HG02678 (cell line): ENCODE measurements around the gene RAB20.
"Not testable (repeated sequence)": the region's sequence is repeated elsewhere in the genome, so short reads cannot be mapped to it uniquely, and the experiment has no call there.

Source experiments
- ATAC-seq: cut with Tn5 transposase; IDR thresholded peaks from one replicate; pipeline ENCODE4 v1.9.1; 2021; ENCODE audit warnings: mild to moderate bottlenecking, moderate library complexity; ENCODE audit not compliant: unreplicated experiment

RAB20 gene

DNA sequence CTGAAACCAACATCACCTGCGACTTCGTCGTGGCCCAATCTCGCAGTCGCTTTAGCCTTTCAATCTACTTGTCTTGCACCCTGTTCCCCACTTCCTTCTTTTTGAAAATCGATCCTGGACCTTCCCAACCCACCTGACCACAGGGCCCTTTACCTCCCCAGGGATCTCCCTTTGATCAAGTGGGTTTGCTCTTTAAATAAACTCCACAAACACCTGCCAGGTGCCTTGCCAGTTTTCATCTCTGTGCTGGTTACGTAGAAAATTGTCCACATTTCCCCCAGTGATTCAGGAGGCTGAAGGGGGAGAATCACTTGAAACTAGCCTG is 14.5 kb upstream of the RAB20 start:
- ATAC-seq: no peak

DNA sequence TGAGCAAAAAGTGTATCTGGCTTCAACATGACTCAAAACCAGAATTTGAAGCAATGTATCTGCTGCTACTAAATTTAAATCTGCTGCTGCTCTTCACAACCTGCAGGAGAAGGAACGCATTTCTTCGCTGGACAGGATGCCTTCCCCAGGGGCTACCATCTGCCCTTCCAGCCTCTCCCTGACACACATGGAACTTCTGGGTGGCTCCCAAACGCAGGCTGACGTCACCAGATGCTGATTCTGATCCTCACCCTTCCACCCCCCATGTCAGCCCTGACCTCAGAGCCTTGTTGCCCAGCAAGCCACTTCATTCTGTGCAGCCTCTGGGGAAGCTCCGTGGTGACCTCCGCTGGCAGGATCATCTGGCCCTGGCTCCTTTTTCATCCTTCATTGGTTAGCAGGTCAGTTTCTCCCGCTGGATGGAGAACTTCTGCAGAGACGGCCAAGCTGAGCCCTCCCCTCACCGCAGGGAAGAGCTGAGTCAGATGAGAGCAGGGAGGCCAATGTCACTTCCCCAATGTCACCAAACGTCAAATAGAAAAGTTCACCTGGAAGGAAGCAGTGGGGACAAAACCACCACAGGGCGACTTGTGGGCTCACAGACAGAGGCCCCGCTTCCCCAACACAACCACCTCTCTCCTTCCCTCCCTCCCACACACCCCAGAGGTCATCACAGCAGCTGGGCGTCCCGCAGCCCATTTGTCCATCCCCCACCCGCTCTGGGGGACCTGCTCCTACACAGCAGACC is 14.0 kb upstream of the RAB20 start:
- ATAC-seq: peak; percentile 77

DNA sequence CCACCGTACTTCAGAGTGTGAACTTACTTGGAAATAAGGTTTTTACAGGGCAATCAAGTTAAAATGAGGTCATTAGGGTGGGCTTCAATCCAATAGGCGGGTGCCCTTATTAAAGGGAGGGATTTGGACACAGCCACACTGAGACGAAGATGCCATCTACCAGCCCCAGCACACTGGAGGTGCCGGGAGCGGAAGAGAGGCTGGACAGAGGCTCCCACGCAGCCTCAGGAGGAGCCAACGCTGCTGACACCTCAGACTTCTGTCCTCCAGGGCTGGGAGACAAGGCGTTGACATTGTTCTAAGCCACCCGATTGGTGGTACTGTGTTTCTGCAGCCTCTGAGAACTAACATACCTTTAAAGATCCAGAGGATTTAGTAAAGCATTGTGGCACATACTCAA is 12.6 kb upstream of the RAB20 start:
- ATAC-seq: no peak

DNA sequence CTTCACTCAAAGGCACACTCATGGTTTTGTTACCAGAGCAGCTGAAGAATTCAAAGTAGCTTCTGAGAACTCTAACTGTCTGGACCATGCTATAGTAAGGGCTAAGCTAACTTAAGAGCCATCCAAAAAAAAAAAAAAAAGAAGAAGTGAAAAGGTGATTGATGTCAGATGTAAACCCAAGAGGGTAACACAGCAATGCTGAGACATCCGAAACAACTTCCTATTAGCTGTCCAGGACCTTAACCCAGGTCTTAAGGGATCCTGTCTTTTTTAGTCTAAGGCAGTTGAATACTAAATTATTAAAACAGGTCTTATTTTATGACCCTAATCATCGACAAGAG is 11.2 kb upstream of the RAB20 start:
- ATAC-seq: peak; percentile 70

DNA sequence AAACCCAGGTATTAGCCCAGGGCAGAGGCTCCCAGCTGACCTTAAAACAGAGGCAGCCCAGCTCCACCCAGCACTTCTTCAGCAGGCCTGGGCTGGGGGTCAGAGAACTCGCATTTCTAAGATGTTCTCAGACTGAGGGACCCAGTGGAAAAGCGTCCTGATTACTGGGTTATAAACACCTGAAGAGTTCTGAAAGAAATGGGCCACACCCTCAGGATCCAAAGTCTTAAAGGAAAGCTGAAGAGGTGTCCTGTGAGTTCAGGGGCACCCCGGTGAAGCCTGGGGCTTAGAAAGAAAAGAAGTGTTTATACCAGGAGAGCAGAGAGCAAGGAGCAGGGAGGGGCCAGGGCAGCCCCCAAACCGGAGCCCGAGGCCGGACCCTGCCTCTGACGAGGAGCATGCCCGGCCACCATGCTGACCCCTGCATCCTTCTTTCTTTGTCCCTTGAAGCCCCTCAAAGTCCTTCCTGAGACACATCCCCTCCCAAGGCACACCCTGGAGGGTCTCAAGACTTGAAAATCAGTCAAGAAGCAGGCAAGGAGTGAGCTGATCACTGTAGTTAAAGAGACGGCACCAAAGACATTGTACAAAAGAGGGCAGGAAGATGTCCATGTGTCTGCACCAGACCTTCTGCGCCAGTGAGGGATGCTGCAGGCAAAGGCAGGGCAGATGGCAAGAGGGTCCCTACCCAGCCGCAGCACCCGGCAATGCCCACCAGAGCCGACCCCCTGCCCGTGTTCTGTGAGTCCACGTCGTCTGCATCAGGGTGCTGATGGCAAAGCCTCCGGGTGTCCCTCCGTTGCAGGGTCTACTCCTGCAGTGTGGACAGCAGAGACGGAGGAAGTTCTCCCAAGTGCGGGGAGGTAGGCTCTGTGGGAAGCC is 10.6 kb upstream of the RAB20 start:
- no peak for ATAC-seq

DNA sequence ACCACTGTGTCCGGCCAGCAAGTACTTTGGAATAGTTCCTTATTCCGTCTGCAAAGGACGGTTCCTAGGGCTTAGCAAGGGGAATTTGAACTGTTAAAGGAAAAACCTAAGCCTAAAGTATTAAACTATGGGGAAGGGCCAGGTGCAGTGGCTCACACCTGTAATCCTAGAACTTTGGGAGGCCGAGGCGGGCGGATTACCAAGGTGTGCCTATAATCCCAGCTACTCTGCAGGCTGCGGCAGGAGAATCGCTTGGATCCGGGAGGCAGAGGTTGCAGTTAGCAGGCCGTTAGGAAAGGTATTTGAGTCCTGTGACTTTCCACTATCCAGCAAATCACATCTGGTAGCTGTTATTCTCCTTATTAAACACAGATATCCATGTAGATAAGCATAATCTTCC is 9.4 kb upstream of the RAB20 start:
- ATAC-seq: no peak

DNA sequence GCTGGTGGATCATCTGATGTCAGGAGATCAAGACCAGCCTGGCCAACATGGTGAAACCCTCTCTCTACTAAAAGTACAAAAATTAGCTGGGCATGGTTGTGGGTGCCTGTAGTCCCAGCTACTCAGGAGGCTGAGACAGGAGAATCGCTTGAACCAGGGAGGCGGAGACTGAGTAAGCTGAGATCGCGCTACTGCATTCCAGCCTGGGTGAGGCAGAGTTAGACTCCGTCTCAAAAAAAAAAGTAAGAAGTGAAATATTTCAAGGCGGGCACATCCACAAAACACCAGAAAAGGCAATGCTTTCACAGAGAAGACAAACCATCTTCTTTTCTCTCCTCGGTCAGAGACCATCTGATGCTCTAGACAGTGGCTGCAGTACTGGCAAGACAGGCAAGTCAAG is 8.4 kb upstream of the RAB20 start:
- not testable (repeated sequence) for ATAC-seq

DNA sequence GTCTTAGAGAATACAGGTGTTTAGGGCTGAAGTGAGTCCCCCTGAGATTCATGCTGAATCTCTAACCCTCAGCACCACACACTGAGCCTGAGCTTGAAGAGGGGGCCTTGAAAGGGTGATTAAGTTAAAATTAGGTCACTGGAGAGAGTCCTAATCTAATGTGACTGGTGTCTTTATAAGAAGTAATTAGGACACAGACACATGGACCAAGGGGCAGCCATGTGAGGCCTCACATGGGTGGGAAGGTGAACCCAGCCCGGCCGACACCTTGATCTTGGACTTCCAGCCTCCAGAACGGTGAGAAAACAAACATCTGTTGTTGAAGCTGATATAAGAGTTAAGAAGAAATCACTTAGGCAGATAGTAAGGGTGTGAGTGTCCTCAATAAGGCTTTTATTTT is 7.1 kb upstream of the RAB20 start:
- ATAC-seq: no peak

DNA sequence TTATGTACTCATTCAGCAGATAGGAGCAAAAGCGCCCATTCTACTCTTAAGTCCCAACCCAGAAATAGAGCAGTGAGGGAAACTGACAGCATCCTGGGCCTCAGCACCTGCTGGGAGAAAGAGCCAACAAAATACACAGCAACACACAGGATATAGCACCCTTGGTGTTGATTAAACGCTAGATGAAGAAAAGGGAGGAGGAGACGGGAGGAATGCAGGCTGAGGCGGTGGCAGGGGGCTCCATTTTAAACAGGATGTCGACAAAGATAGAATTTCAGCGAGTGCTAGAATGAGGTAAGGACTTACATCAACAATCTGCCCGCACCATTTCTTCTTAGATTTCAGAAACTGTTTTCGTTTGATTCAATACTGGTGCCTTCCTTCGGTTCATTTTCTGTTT is 4.6 kb upstream of the RAB20 start:
- ATAC-seq: no peak

DNA sequence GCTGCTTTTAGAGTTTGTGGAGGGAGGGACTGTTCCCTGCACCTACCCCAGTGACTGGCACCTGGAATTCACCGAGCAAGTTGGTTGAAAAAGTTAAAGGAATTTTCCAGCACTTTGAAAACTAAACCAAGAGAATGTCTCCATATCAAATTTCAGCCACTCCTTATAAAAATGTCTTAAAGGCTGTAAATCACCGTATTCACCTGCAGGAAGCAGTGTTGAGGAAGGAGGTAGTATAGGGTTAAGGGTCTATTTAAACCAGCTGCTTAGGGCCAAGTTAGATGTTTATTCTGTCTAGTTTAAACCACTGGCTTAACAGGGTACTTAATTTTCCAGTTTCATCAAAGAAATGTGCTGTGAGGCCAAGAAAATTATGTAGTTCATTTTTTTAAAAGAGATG is 3.8 kb upstream of the RAB20 start:
- ATAC-seq: no peak

DNA sequence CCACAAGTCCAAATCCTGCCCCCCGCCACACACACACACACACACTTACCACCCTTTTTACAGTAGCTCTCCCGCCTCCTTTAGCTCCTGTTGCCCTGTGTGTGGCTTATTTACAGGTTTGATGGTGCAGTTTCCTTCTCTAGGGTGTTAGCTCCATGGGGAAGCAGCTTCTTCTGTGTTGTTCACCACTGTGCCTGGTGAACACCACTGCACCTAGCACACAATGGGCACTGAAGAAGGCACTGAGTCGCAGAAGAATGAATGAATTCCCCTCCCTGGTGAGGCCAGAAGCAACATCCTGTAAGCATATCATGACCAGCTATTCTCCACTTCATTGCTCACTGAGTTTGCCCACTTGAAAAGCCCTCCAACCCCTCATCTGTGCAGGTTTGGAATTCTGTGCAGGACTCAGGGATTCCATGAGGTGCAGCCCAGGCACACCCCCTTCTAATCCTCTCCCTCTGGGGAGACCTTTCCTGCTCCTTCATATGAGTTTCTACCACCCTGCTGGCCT is 3.0 kb upstream of the RAB20 start:
- ATAC-seq: no peak

DNA sequence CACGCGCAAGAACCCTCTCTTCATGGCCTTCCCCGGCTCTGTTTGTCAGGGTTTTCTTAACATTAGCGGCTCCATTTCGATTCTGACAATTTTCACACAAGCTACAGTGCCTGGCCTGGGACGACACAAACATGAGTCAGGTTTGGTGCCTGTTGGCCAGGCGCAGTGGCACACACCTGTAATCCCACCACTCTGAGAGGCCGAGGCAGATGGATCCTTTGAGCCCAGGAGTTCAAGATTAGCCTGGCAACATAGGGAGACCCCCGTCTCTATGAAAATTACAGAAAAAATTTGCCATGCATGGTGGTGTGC is 1.9 kb upstream of the RAB20 start:
- ATAC-seq: no peak

DNA sequence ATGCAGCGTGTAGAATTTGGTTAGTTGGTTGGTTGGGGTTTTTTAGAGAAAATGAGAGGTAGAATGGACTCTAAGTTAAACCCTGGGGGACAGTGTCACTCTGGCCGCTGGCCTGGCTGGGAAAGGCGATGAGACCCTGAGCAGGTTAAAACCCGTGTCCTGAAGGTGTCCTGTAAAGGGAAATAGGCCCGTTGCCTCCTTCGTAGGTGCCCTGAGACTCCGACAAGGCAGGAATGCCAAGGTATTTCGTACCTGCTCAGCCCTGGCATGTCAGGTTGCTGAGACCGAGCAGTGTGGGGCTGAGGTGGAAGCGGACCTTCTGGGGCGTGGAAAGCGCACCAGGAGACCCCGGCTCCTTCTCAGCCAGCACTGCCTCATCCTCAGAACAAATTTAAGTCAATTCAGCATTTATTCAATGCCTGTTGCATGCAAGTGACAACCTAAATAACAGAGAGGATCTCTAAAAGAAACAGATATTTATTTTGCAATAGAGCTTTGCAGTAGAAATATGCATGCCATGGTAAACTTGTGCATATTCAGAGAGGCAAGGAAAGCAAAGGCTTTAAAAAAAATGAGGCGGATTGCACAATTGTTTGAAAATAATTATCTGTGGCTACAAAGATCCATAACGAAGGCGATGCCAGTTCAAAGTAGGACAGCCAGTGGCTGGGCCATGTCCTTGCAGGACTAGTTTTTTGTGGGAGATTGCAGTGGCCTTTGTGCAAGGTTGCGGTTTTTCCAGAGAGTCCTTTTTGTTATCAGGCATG is 1.4 kb upstream of the RAB20 start:
- ATAC-seq: no peak

DNA sequence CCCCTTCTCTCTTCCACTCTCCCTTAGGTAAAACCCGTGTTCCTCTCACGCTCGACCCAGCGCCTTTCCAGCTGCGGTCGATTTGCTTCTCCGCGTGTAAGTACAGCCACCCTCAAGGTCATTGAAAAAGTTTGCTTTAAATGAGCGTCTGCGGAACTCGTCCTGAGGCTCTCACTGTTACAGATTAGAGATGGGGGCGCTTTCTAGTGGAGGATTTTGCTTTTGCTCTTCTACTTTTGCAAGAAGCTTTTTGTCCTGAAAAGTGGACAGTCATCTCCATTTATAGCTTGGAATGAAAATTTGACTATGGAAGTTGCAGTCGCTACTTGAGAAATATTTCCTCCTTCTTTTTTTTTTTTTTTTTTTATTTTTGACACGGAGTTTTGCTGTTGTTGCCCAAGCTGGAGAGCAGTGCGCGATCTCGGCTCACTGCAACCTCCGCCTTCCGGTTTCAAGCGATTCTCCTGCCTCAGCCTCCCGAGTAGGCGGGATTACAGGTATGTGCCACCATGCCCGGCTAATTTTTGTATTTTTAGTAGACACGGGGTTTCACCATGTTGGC is 595 bp upstream of the RAB20 start:
- no peak for ATAC-seq

DNA sequence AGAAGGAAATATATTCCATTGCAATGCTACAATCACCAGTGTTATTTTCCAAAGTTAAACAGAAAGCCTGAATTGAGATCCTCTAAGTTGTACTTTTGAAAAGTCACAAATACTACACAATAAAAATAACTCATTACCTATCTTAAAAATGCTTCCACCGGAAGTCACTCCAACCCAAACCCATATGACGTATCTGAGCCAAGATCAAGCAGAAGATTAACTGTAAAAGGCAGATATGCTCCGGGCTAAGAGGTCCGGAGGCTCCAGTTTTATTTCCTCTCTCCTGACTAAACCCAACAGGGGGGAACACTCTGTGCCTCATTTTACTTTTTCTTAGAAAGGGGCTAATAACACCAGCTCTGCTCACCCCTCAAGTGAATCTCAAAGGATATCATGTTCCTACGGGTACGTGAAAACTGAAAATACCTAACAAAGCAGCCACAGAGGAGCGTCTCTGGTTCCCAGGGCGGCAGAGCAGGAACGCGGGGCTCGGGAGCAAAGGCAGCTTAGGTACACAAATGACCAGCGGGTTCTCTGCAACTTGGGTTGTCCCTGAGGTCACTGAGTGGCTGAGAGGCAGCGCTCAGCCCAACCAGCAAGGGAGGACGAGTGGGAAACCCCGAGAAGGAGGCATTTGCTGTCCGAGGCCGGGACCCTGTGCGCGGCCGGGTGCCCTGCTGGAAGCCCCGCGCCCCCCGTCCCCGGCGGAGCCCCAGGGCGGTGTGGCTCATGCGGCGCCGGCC is 750 bp downstream of the RAB20 start:
- ATAC-seq: no peak

DNA sequence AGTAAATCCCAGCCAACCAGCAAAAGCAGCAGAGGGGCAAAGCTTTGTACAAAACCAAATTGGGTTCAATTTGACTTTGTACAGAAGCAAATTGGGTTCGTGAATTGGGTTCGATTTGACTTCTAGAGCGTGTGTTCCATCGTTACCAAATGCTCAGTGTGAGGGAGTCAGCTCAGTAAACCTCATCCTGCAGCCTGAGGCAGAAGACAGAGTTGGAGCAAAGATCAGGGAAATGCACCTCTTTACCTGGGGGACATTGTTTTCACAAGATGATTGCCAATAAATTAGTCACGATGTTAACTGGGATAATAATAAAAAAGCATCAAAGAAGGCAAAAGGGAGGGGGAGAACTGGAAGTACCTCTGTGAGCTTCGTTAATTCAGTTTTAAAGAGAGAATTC is 1.5 kb downstream of the RAB20 start:
- ATAC-seq: no peak

DNA sequence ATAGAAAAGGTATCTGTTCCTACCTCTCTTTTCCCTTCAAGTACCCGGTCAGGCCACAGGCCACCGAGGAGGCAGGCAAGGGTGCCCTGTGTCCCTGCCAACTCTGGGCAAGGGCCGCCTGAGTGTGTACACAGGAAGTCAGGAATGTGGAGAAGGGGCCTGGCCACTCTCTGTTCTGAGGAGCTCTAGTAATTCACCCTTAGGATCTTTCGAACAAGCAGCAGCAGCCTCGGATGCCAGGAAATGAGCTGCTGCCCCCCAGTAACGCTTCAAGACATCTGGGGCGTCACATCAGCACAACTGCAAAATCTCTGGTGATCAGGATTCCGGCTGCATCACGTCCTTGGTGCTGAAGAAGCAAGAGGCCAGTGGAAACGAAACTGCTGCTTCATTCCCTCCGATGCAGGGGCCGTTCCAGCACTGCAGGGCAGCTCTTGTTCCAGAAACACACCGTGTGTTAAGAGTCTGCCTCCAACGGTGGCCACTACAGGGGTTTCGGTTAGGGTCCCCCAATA is 2.0 kb downstream of the RAB20 start:
- ATAC-seq: no peak

DNA sequence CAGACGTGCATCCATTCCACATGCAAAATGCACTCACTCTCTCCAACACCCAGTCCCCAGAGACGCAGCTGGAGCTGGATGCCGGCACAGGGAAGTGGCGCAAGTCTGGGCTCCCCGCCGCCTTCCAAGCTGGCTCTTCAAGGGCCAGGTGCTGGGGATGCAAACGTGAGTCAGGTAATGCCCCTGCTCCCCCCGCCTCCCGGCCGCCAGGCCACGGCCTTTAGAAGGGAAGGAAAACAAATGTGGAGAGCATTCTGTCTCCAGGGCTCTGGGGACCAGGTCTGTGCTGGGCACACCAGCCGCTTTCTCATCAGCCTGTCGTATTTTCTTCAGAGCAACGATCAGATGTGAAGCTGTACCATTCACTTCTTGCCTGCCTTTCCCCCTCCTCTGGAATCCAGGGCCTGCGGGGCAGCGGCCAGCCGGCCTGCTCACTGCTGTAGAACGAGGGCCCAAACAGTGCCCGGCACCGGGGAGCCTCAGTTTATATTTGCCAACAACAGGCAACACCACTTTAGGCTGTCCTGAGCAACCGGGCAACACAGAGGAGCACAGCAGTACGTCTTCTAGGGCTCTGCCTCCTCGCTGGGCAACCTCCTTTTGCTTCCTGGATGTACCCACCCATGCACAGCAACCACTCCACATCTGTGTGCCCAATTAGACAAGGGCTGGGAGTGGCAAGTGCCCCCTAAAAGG is 3.8 kb downstream of the RAB20 start:
- ATAC-seq: no peak

DNA sequence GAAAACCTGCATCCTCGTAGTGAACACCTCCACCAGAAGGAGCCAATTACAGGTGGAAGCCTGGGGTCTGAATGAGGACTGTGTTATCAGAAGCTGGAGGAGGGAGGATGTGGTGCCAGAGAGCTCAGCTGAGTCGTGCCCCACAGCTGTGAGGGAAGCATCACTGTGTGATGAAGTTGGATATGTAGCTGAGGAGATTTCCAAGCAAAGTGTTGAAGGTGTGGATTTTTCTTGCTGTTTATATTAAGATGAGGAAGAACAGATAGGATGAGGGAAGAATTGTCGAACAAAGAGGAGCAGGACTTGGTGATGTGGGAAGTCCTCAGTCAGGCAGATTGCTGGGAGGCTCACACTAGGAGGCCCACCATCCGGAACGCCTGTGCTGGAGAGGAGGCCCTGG is 4.4 kb downstream of the RAB20 start:
- no peak for ATAC-seq

DNA sequence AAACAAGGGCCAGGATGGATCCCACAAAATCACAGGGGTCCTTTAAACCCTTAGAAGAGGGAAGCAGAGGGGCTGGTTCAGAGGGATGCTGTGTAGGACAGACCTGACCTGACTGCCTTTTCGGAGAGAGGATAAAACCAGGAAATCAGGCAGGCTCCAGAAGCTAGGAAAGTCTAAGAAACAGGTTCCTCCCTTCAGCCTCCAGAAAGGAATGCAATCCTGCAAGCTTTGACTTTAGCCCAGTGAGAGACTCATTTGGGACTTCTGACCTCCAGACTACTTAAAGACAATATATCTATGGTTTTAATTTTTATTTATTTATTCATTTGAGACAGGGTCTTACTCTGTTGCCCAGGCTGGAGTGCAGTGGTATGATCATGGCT is 5.3 kb downstream of the RAB20 start:
- no peak for ATAC-seq
